22Rv1 (cell line): ENCODE data around the gene MPDU1.

Source experiments
- CTCF ChIP-seq: fragments of 450-650 bp; IDR thresholded peaks from 2 replicates; pipeline ENCODE4 v1.5.1; 2017; ENCODE audit warnings: mild to moderate bottlenecking
- ZFX ChIP-seq: fragments of 450-650 bp; IDR thresholded peaks from 2 replicates; pipeline ENCODE4 v1.6.1; 2017; ENCODE audit warnings: antibody characterized with exemption, borderline replicate concordance

DNA sequence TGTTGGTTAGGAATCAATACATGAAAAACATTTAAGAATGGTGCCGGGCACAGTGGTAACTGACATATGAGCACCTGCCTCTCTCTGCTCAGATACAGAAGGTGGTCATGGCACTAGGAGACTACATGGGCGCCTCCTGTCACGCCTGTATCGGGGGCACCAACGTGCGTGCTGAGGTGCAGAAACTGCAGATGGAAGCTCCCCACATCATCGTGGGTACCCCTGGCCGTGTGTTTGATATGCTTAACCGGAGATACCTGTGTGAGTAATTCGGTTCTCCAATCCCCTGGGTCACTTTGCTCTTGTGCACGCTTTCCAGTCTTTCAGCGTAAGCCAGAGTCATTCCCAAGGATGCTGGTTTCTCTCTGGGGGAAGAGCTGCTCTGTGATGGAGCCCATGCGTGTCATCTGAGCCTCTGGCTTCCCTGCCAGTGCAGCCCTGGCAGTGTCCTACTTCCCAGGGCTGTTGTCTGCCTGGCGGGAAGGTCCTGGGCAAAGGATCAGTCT lies 7.2 kb upstream of the MPDU1 start:
- TF ChIP-seq CTCF (no peak), ZFX (no peak)
